ENCODE results near the gene NDUFS4.
"Not testable (repeated sequence)": the region's sequence is repeated elsewhere in the genome, so short reads cannot be mapped to it uniquely, and the experiment has no call there.

The NDUFS4 gene

GRCh38 chr5:53694520-53695022 is 134.1 kb downstream of the NDUFS4 start:
- no peak overlapping the region for H3K9ac ChIP-seq (ENCODE audit: low read length in 2 of 2)
- no peaks in the 10 kb centered on the region for H3K4me1 ChIP-seq (ENCODE audit: control insufficient read depth, insufficient read depth, low read length)
- H3K4me3 ChIP-seq (ENCODE audit: low read length in 2 of 2): no peak overlapping the region
- H3K9me3 ChIP-seq (ENCODE audit: control insufficient read depth in 2 of 2, low read length in 2 of 2): peaks cover 9 to 27% of the 10 kb centered on the region in 2 donors
- H3K27me3 ChIP-seq (ENCODE audit: control insufficient read depth in 1 of 2, insufficient read depth in 2 of 2, low read length in 2 of 2): no peaks in the 10 kb centered on the region
- H3K36me3 ChIP-seq (ENCODE audit: control insufficient read depth in 2 of 2, insufficient read depth in 2 of 2, low read length in 2 of 2): no peaks in the 10 kb centered on the region
- H3K27ac ChIP-seq (ENCODE audit: low read length): no peak overlapping the region

- H3K4me3 ChIP-seq (ENCODE audit: low read length in 2 of 2); H3K27me3 ChIP-seq (ENCODE audit: control insufficient read depth in 1 of 2, insufficient read depth in 2 of 2, low read length in 2 of 2); H3K9ac ChIP-seq (ENCODE audit: low read length in 2 of 2); H3K27ac ChIP-seq (ENCODE audit: low read length); H3K36me3 ChIP-seq (ENCODE audit: control insufficient read depth in 2 of 2, insufficient read depth in 2 of 2, low read length in 2 of 2); H3K4me1 ChIP-seq (ENCODE audit: control insufficient read depth, insufficient read depth, low read length): not testable (repeated sequence)
- H3K9me3 ChIP-seq (ENCODE audit: control insufficient read depth in 2 of 2, low read length in 2 of 2): peaks cover 2 to 12% of the 10 kb centered on the region in 2 donors
Observed at GRCh38 chr5:53710405-53710804, 150.0 kb downstream of the NDUFS4 start.

GRCh38 chr5:53712327-53712726 is 151.9 kb downstream of the NDUFS4 start:
- Histone ChIP-seq H3K4me3 (ENCODE audit: low read length in 2 of 2) (no peak overlapping the region), H3K27me3 (ENCODE audit: control insufficient read depth in 1 of 2, insufficient read depth in 2 of 2, low read length in 2 of 2) (no peaks in the 10 kb centered on the region), H3K4me1 (ENCODE audit: control insufficient read depth, insufficient read depth, low read length) (no peaks in the 10 kb centered on the region), H3K36me3 (ENCODE audit: control insufficient read depth in 2 of 2, insufficient read depth in 2 of 2, low read length in 2 of 2) (no peaks in the 10 kb centered on the region), H3K9ac (ENCODE audit: low read length in 2 of 2) (no peak overlapping the region), H3K9me3 (ENCODE audit: control insufficient read depth in 2 of 2, low read length in 2 of 2) (peaks cover 2 to 6% of the 10 kb centered on the region in 2 donors), H3K27ac (ENCODE audit: low read length) (no peak overlapping the region)

- Histone ChIP-seq H3K9ac (ENCODE audit: low read length in 2 of 2) (no peak overlapping the region), H3K4me1 (ENCODE audit: control insufficient read depth, insufficient read depth, low read length) (no peaks in the 10 kb centered on the region), H3K36me3 (ENCODE audit: control insufficient read depth in 2 of 2, insufficient read depth in 2 of 2, low read length in 2 of 2) (no peaks in the 10 kb centered on the region), H3K4me3 (ENCODE audit: low read length in 2 of 2) (no peak overlapping the region), H3K27ac (ENCODE audit: low read length) (no peak overlapping the region), H3K9me3 (ENCODE audit: control insufficient read depth in 2 of 2, low read length in 2 of 2) (peaks cover 2 to 6% of the 10 kb centered on the region in 2 donors), H3K27me3 (ENCODE audit: control insufficient read depth in 1 of 2, insufficient read depth in 2 of 2, low read length in 2 of 2) (no peaks in the 10 kb centered on the region)
Observed at GRCh38 chr5:53713978-53714666, 153.7 kb downstream of the NDUFS4 start.

GRCh38 chr5:53714667-53715010 is 154.2 kb downstream of the NDUFS4 start:
- Histone ChIP-seq H3K4me3 (ENCODE audit: low read length in 2 of 2) (no peak overlapping the region), H3K27ac (ENCODE audit: low read length) (no peak overlapping the region), H3K4me1 (ENCODE audit: control insufficient read depth, insufficient read depth, low read length) (no peaks in the 10 kb centered on the region), H3K27me3 (ENCODE audit: control insufficient read depth in 1 of 2, insufficient read depth in 2 of 2, low read length in 2 of 2) (no peaks in the 10 kb centered on the region), H3K36me3 (ENCODE audit: control insufficient read depth in 2 of 2, insufficient read depth in 2 of 2, low read length in 2 of 2) (no peaks in the 10 kb centered on the region), H3K9ac (ENCODE audit: low read length in 2 of 2) (no peak overlapping the region), H3K9me3 (ENCODE audit: control insufficient read depth in 2 of 2, low read length in 2 of 2) (peaks cover 2 to 6% of the 10 kb centered on the region in 2 donors)

GRCh38 chr5:53726121-53726520 is 165.7 kb downstream of the NDUFS4 start:
- no peaks in the 10 kb centered on the region for H3K9me3 ChIP-seq (ENCODE audit: control insufficient read depth in 2 of 2, low read length in 2 of 2)
- H3K27me3 ChIP-seq (ENCODE audit: control insufficient read depth in 1 of 2, insufficient read depth in 2 of 2, low read length in 2 of 2): no peaks in the 10 kb centered on the region
- no peak overlapping the region for H3K4me3 ChIP-seq (ENCODE audit: low read length in 2 of 2)
- H3K36me3 ChIP-seq (ENCODE audit: control insufficient read depth in 2 of 2, insufficient read depth in 2 of 2, low read length in 2 of 2): no peaks in the 10 kb centered on the region
- H3K27ac ChIP-seq (ENCODE audit: low read length): no peak overlapping the region
- H3K4me1 ChIP-seq (ENCODE audit: control insufficient read depth, insufficient read depth, low read length): no peaks in the 10 kb centered on the region
- no peak overlapping the region for H3K9ac ChIP-seq (ENCODE audit: low read length in 2 of 2)

- Histone ChIP-seq H3K36me3 (ENCODE audit: control insufficient read depth in 2 of 2, insufficient read depth in 2 of 2, low read length in 2 of 2) (no peaks in the 10 kb centered on the region), H3K27me3 (ENCODE audit: control insufficient read depth in 1 of 2, insufficient read depth in 2 of 2, low read length in 2 of 2) (no peaks in the 10 kb centered on the region), H3K9me3 (ENCODE audit: control insufficient read depth in 2 of 2, low read length in 2 of 2) (peaks cover 0 to 6% of the 10 kb centered on the region in 2 donors), H3K9ac (ENCODE audit: low read length in 2 of 2) (no peak overlapping the region), H3K4me1 (ENCODE audit: control insufficient read depth, insufficient read depth, low read length) (no peaks in the 10 kb centered on the region), H3K27ac (ENCODE audit: low read length) (no peak overlapping the region), H3K4me3 (ENCODE audit: low read length in 2 of 2) (no peak overlapping the region)
Observed at GRCh38 chr5:53730943-53731342, 170.5 kb downstream of the NDUFS4 start.

Data from stomach smooth muscle (tissue), 2 donors.